GM21367 (cell line): ENCODE results near the gene ZNF490.
A peak's percentile ranks its signal among the peaks of the same experiment; 100 is the strongest.
"Not testable (repeated sequence)": the region's sequence is repeated elsewhere in the genome, so short reads cannot be mapped to it uniquely, and the experiment has no call there.

Experiments
- ATAC-seq: cut with Tn5 transposase; IDR thresholded peaks from one replicate; pipeline ENCODE4 v1.9.1; 2021; ENCODE audit not compliant: unreplicated experiment

ZNF490 gene

DNA sequence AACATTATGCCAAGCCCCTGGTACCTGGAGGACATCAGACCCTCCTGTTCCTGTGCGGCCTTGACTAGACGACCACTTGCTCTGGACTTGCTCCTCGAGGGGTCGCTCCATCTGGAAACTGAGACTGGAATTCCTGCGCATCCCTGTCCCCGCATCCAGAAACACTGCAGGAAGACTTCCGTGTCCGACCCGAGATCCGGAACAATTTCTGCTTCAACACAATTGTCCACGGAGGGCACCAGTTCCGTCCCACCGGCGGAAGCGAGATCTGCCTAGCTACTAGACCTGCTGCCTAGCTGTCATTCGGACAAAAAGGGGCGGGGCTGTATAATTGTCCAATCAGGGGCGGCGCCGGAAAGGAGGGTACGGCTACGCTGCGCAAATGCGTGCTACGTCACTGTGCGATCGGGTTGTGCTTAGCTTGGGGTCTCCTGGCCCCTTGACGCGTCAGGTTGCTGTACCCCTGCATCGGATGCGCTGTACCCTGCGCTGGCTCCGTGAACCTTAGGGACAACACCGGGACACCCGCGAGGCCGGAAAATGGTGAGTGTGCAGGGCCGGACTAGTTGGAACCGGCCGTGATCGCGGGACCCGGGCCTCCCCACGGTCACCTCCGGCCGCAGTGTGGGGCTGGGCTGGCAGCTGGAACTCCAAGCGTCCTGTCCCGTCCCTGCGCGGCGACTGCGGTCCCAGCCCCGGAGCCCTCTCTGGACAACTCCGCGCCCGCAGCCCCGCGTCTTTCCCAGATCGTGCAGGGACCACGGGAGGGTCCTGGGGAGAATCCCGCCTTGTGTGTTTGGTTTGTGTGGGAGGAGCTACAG lies at the start of gene ZNF490, which contains the start of gene ZNF791:
Gene ZNF490 (minus strand): TSS at position 274 of the 821 bp plus-strand sequence. CDS start 133 bp downstream, at position 141.
Gene ZNF791 (plus strand): TSS at position 381 of the 821 bp plus-strand sequence. CDS start 160 bp downstream, at position 541.
- ATAC-seq, result peak; percentile 46

DNA sequence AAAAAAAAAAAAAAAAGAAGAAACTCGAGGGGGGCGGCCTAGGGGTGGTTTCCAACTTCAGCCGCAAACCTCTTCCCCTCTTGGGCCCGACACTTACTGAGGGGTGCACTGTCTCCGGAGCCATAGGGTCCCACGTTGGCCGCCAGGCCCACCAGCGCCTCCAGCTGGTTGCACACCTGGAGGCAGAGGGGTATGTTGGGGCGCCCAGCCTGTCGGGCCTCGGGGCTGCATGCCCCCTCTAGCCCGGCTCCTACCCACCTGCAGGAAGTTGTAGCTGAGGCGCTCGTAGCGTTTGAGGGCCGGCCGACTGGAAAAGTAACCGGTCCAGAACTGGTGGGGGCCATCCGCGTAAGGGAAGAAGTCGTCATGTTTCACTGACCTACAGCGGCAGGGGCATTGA lies 47.4 kb upstream of the ZNF490 start:
- no peak for ATAC-seq

DNA sequence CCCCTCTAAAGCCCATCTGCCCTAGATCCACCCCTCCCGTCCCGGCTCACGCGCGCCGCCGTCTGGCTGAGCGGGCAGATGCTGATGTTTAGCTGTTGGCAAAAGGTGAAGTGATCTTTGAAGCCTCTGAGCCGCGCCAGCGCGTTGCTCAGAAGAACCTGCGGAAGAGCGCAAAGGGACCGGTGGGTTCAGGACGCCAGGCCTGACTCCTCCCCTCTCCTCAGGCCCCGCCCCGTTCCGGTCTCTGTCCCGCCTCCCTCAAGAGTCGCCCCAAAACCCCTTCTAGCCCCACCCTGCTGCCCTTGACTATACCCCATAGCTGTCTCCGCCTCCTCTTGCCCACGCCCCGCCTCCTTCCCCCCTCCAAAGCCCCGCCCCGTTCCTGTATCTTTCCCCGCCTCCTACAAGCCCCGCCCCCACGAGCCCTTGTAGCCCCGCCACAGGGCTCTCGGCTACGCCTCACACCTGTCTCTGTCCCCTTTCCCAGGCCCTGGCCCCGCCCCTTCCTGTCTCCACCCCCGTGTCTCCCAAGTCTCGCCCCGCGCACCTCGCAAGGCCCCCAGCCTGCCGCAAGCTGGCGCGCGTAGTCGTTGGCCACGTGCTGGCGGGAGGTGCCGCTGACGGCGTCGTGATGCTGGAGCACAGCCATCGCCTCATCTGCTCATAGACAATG lies 46.4 kb upstream of the ZNF490 start:
- no peak for ATAC-seq

DNA sequence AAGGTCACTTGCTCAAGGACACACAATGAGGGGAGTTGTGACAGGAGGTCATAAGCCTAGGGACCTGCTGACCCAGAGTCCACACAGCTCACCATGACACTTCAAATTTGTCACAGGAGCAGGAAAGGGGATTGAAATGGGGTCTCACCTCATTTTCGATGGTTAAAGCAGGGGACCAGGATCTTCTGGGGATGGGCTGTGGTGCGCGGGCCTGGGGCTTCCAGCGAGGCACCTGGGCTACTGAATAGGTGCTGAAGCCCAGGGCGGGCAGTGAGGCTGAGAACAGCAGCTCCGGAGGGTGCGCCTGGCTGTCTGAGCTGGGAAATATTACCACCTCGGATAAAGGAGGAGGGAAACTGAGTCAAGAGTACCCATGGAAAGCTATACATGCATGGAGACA lies 44.9 kb upstream of the ZNF490 start:
- no peak for ATAC-seq

DNA sequence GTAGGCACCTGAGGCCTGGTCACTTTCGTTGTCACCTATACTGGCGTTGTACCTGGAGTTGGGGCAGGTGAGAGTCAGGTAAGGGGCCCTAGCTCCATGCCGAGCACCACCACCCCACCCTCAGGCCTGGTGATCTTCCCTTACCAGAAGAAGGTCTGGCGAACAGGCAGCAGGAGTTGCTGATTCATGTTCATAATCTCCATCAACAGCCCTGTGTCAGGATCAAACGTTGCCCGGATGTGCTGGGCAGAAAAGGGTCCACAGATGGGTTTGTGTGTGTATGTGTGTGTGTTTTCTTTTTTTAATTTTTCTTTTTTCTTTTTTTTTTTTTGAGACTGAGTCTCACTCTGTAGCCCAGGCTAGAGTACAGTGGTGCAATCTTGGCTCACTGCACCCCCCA lies 41.6 kb upstream of the ZNF490 start:
- ATAC-seq, result no peak

DNA sequence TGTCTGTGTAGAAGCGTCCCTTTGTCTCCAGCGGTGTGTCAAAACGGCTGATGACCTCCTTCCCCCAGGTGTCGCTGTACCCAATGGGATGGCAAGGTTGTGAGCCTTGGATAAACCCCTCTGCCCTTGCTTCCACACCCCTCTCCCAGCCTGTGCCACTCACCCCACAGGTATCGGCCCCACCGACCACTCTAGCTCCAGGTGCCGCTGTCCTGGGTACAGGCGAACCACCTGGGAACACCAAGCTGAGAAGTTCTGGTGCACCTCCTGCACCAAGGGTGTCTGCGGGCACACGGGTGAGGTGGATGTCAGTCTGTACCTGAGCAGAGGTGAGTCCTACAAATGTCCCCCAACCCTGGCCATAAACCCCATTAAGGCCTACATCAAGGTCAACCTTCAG lies 39.3 kb upstream of the ZNF490 start:
- no peak for ATAC-seq

DNA sequence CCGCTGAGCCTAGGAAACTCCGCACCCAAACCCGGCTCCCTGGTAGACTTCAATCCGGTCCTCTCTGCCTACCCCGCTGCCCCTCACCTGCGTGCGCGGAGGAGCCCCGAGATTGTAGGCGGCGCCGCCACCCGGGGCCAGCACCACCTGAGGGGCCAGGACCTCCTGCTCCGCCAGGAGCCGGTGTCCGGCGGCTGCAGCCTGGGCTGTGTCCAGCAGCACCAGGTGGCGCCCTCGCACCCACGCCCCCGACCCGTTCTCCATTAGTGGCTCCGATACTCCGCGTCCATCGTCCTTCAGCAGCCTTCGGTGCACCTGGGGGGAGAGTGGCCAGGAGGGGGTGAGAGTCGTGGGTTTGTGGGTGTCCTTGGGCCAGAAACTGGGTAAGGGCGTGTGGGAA lies 37.5 kb upstream of the ZNF490 start:
- no peak for ATAC-seq

DNA sequence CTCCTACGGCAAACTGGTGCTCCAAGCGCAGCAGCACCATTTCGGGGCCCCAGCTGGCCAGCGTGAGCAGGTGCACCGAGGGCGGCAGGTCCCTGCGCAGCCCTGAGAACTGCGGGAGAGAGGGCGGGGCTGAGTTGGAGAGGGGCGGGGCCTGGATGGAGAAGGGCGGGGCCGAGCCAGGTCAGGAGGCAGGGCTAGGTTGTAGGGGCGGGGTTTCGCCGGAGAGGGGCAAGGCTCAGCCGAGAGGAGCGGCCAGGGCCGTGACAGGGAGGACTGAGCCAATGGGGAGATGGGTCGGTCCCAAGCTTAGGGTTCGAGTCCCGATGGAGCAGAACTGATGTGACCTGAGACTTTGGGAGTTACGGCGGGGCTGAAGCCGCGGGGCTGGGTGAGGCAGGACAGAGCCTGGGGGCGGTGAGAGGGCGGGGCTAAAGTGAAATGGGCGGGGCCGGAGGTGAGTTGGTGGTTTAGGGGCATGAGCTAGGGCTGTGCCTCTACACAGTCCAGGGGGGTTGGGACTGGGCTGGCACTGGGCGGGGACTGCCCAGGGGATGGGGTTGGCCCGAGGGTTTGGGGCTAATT lies 37.0 kb upstream of the ZNF490 start:
- ATAC-seq, result no peak

DNA sequence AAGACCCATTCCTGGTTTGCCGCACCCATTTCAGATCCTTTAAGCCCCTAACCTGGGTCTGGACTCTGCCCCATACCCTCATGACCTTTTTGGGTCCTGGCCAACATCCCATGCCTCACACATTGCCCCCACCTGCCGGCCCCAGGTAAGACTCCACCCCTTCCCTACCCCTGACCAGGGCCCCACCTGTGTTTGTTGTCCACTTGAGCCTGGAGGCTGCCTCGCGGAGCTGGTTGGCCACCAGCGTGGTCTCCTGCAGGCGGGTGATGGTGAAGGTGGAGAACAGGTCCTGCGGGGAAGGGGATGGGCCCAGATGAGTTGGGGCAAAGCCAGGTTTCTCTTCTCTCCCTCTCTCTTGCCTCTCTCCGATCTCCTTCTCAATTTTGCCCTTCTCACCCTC lies 36.4 kb upstream of the ZNF490 start:
- ATAC-seq, result no peak

DNA sequence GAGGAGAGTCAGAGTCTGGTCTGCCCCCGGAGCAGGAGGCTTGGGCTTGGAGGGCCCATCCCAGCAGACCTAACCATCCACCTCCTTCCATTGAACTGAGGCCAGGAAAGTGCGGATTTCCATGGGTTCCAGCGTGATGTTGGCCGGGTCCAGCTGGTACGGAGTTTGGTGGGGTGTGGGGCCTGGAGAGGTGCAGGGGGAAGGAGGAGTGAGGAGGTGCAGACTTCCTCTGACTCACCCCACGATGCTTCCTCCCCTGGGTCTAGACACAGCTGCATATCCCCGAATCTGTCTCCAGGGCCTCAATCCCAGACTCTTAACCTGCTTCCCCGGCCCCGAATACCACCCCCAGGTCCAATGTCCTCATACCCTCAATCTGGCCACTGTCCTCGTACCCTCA lies 35.9 kb upstream of the ZNF490 start:
- no peak for ATAC-seq

DNA sequence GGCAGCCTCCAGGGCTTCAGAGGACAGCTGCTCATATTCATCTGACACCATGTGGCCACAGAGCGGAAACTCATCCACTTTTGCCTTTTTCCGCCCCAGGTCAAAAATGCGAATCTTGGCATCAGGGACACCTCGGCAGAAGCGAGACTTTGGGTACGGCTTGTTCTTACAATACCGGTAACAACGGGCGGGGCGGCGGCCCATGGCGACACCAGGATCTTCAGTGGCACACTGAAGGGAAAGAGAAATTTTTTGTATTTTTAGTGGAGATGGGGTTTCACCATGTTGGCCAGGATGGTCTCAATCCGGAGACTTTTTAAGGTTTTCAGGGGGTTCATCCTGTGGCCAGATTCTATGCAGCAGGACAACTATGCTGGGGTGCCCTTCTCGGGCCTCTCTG lies 33.1 kb upstream of the ZNF490 start:
- ATAC-seq, result not testable (repeated sequence)

DNA sequence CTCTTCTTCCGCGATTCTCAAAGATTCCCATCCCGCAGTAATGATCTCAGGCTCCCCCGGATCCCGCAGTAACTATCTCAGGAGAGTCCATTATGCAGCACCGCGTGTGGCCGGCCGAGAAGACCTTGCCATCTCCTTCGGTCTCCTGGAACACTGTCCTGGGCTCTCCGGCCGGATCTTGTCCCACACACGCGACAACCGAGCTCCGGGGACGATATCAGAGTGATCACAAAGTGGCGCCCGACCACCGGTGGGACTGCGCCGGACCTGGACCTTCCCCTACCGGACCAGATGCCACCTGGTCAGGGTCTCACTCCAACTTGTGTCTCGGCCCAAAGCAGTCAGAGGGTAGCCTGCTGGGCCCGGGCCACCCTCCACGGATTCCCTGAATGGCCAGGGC lies 31.9 kb upstream of the ZNF490 start:
- ATAC-seq, result no peak

DNA sequence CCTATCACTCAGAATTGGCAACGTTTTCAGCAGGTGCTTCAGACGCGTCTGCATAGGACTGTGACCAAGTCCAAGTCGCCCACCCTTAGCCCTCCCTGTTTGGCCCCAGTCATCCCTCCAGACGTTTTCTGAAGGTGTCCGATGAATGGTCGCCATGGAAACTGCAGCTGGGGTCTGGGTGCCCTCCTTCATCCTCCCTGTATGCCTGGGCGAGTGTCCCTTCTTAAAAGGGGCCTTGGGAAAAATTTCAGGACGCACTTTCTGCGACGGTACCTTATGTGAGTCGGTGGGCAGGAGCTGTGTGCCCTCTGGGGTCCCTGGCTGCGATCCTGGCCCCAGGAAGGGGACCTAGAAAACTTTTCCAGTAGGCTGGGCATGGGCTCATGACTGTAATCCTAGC lies 30.8 kb upstream of the ZNF490 start:
- no peak for ATAC-seq

DNA sequence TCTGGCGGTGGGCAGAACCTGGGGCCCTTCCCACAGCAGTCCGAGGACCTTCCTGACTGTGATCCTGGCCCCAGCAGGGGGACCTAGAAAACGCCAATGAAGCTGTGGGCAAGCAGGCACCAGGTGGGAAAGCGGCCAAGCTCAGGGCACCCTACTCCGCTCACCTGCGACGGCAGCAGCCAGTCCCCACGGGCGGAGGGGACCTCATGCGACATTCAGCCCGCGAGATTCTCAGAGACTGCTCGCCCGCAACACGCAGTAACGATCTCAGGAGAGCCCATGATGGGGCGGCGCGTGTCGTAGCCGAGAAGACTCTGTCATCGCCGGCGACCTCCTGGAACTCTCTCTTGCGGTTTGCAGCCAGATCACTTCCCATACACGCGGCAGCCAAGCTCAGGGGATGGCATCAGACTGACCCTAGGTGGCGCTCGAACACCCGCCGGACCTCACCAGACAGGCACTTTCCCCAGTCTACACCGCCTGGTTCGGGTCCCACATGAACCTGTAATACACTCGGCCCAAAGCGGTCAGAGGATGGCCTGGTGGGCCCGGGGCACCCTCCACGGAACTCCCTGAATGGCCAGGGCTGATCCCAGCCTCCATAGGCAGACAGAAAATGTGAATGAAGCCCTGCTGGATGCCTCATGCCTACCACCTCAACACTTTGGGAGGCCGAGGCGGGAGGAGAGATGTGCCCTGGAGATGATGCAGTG lies 29.4 kb upstream of the ZNF490 start:
- ATAC-seq, result no peak

DNA sequence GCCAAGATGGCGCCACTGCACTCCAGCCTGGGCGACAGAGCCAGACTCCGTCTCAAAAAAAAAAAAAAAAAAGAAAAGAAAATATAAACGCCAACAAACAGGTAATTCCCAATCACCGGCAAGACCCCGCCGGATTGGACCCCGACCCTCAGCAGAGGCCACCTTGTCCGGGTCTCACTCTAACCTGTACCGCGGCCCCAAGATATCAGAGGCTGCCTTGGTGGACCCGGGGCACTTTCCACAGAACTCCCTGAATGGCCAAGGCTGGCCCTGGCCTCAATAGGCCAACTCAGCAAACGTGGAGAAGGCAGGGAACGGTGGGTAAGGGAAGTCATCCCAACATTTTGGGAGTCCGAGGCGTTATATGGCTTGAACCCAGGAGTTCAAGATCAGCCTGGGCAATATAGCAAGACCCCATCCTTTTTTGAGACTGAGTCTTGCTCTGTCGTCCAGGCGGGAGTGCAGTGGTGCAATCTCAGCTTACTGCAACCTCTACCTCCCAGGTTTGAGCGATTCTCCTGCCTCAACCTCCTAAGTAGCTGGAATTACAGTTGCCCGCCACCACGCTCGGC lies 28.1 kb upstream of the ZNF490 start:
- no peak for ATAC-seq

DNA sequence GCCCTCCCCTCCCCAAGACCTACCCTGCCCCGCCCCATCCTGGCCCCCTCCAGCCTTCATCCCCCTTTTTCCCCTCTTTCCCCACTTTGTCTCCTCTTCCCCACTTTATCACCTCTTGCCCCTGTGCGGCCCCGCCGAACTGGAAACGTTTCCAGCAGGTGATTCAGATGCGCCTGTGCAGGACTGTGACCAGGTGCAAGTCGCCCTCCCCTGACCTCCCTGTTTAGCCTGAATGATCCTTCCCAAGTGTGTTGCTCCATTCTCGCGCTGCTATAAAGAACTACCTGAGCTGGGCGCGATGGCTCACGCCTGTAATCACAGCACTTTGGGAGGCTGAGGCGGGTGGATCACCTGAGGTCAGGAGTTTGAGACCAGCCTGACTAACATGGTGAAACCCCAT lies 26.0 kb upstream of the ZNF490 start:
- ATAC-seq, result no peak

DNA sequence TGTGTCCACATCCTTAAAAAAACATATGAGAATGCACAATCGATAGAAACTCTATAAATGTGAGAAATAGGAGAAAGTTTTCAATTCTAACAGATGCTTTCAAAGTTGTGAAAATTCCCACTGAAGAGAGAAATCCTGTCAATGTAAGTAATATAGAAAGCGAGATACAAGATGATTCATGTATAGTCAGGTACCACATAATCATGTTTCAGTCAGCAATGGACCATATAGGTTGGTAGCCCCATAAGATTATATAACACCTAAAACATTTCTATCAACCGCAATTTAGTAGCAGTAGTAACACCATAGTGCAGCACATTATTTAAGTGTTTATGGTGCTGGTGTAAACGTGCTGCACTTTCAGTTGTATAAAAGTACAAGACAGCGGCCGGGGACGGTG lies 18.6 kb upstream of the ZNF490 start:
- ATAC-seq, result no peak

DNA sequence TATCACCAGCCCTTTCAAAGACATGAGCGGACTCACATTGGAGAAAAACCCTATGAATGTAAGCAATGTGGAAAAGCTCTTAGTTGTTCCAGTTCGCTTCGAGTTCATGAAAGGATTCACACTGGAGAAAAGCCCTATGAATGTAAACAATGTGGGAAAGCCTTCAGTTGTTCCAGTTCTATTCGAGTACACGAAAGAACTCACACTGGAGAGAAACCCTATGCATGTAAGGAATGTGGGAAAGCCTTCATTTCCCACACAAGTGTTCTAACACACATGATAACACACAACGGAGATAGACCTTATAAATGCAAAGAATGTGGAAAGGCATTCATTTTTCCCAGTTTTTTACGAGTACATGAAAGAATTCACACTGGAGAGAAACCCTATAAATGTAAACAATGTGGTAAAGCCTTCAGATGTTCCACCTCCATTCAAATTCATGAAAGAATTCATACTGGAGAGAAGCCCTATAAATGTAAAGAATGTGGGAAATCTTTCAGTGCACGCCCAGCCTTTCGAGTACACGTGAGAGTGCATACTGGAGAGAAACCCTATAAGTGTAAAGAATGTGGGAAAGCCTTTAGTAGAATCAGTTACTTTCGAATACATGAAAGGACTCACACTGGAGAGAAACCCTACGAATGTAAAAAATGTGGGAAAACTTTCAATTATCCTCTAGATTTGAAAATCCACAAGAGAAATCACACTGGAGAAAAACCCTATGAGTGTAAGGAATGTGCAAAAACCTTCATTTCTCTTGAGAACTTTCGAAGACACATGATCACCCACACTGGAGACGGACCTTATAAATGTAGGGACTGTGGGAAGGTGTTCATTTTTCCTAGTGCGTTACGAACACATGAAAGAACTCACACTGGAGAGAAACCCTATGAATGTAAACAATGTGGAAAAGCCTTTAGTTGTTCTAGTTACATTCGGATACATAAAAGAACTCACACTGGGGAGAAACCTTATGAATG lies 17.7 kb upstream of the ZNF490 start:
- ATAC-seq, result no peak

DNA sequence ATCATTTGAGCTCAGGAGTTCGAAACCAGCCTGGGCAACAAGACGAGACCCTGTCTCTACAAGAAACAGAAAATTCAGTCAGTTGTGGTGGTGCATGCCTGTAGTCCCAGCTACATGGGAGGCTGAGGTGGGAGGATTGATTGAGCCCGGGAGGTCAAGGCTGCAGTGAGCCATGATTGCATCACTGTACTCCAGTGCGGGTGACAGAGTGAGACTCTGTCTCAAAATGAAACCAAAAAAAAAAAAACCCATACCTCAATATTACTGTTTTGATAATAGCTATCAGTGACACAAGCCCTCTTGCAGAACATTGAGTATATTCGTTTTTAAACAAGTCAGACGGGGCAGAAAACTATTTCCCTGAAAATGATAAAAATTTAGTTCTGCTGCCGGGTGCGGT lies 16.3 kb upstream of the ZNF490 start:
- ATAC-seq, result no peak
